ENCODE data around the gene SNRPB. TPM values are rescaled to one million over a fixed set of nuclear protein-coding genes. Genes with fewer than 3 reads are reported as not detected.
A peak's percentile ranks its signal among the peaks of the same experiment; 100 is the strongest.

Gene SNRPB
- total RNA-seq, 1 experiment from 2014 or later = 393 TPM

GRCh38 chr20:2509468-2509781, 38.8 kb upstream of the SNRPB start:
- intact Hi-C loops (cut with micrococcal nuclease; ENCODE audit: unreplicated experiment) = no loop called here
- ChIA-PET CTCF (interaction anchor here (1.5 kb wide), 1 partner anchor 12 kb away, joined by 4 read pairs; no protein-coding TSS in a partner anchor), POLR2A (no interaction called here)
- BruUV-seq (replicated peaks) = no TSS peak
- no peak for TF ChIP-seq POLR2AphosphoS5 (IDR thresholded peaks at IDR 0.05; ENCODE audit: low read depth, low read length)
- no peak for TF ChIP-seq CTCF (IDR thresholded peaks at IDR 0.05)
- TF ChIP-seq TCF7L2 (IDR thresholded peaks at IDR 0.05; ENCODE audit: low read depth, low read length) = no peak
- no peak for TF ChIP-seq REST (IDR thresholded peaks at IDR 0.05; ENCODE audit: insufficient read depth in 1 of 2, low read depth in 2 of 2, low read length in 1 of 2)
- no peak for TF ChIP-seq SIN3A (IDR thresholded peaks at IDR 0.05; ENCODE audit: borderline replicate concordance, insufficient read depth, low read depth, low read length)
- Histone ChIP-seq H3K27ac (ENCODE audit: low read length) (peak overlapping the region; percentile 97), H3K9me3 (ENCODE audit: control insufficient read depth, insufficient read depth, low read depth, low read length) (no peaks in the 10 kb centered on the region), H3K36me3 (ENCODE audit: control insufficient read depth, insufficient read depth, low read length) (peaks cover 4% of the 10 kb centered on the region; the same call in 1 of the 2 replicates), H3K4me1 (ENCODE audit: control insufficient read depth, insufficient read depth, low read length) (peaks cover 7% of the 10 kb centered on the region), H3K27me3 (ENCODE audit: control insufficient read depth, insufficient read depth, low read length) (no peaks in the 10 kb centered on the region; the same call in 1 of the 2 replicates), H3K4me3 (ENCODE audit: low read depth in 2 of 2, low read length in 2 of 2) (peak overlapping the region; percentile 73 to 96)
- no peak for ATAC-seq
- no peak for DNase-seq (ENCODE audit: low read depth, low spot score)
- in situ Hi-C loops (cut with HindIII; ENCODE audit: low pct_unique_long_range_greater_than_20kb, low sequenced_read_pairs) = no loop called here

GRCh38 chr20:2508631-2509467, 38.3 kb upstream of the SNRPB start, which contains the start of gene ZNF343:
ZNF343 (minus strand) TSS chr20:2508915; CDS start chr20:2493895, 15,020 bp downstream.
- peaks cover 7% of the 10 kb centered on the region for H3K4me1 ChIP-seq (ENCODE audit: control insufficient read depth, insufficient read depth, low read length)
- H3K27ac ChIP-seq (ENCODE audit: low read length) = peak within 1 kb of the TSS; percentile 97
- no peaks in the 10 kb centered on the region; the same call in 1 of the 2 replicates for H3K27me3 ChIP-seq (ENCODE audit: control insufficient read depth, insufficient read depth, low read length)
- no peaks in the 10 kb centered on the region for H3K9me3 ChIP-seq (ENCODE audit: control insufficient read depth, insufficient read depth, low read depth, low read length)
- in situ Hi-C loops (cut with HindIII; ENCODE audit: low pct_unique_long_range_greater_than_20kb, low sequenced_read_pairs) (no loop called here), intact Hi-C loops (cut with micrococcal nuclease; ENCODE audit: unreplicated experiment) (no loop called here)
- DNase-seq (ENCODE audit: low read depth, low spot score) (peak; percentile 69), ATAC-seq (peak; percentile 98)
- H3K36me3 ChIP-seq (ENCODE audit: control insufficient read depth, insufficient read depth, low read length) = peaks cover 4% of the 10 kb centered on the region; the same call in 1 of the 2 replicates
- peak within 1 kb of the TSS; percentile 73 to 96 for H3K4me3 ChIP-seq (ENCODE audit: low read depth in 2 of 2, low read length in 2 of 2)
- ChIA-PET POLR2A (no interaction called here), CTCF (interaction anchor here (1.5 kb wide), 1 partner anchor 13 kb away, joined by 4 read pairs; no protein-coding TSS in a partner anchor)
- no peak for TF ChIP-seq TCF7L2 (IDR thresholded peaks at IDR 0.05; ENCODE audit: low read depth, low read length)
- no peak for TF ChIP-seq REST (IDR thresholded peaks at IDR 0.05; ENCODE audit: insufficient read depth in 1 of 2, low read depth in 2 of 2, low read length in 1 of 2)
- 0 out of 2 replicates have a peak, but pooled peaks have one; percentile 5 for TF ChIP-seq SIN3A (IDR thresholded peaks at IDR 0.05; ENCODE audit: borderline replicate concordance, insufficient read depth, low read depth, low read length)
- TF ChIP-seq CTCF (IDR thresholded peaks at IDR 0.05) = no peak
- TF ChIP-seq POLR2AphosphoS5 (IDR thresholded peaks at IDR 0.05; ENCODE audit: low read depth, low read length) = peak; percentile 76
- BruUV-seq (replicated peaks) = no TSS peak
